ENCODE measurements around the gene OPN4. TPM values are rescaled to one million over a fixed set of nuclear protein-coding genes. Genes with fewer than 3 reads are reported as not detected.

Gene OPN4, protein sequence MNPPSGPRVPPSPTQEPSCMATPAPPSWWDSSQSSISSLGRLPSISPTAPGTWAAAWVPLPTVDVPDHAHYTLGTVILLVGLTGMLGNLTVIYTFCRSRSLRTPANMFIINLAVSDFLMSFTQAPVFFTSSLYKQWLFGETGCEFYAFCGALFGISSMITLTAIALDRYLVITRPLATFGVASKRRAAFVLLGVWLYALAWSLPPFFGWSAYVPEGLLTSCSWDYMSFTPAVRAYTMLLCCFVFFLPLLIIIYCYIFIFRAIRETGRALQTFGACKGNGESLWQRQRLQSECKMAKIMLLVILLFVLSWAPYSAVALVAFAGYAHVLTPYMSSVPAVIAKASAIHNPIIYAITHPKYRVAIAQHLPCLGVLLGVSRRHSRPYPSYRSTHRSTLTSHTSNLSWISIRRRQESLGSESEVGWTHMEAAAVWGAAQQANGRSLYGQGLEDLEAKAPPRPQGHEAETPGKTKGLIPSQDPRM
- total RNA-seq (2022) (not detected in 2 replicates), Bru-seq, nascent RNA (not detected), BruChase-seq, experiment 1, labeled RNA remaining after a 6-hour chase (not detected), BruChase-seq, experiment 2, labeled RNA remaining after a 2-hour chase (not detected)
- long read RNA-seq, result 0 reads

DNA sequence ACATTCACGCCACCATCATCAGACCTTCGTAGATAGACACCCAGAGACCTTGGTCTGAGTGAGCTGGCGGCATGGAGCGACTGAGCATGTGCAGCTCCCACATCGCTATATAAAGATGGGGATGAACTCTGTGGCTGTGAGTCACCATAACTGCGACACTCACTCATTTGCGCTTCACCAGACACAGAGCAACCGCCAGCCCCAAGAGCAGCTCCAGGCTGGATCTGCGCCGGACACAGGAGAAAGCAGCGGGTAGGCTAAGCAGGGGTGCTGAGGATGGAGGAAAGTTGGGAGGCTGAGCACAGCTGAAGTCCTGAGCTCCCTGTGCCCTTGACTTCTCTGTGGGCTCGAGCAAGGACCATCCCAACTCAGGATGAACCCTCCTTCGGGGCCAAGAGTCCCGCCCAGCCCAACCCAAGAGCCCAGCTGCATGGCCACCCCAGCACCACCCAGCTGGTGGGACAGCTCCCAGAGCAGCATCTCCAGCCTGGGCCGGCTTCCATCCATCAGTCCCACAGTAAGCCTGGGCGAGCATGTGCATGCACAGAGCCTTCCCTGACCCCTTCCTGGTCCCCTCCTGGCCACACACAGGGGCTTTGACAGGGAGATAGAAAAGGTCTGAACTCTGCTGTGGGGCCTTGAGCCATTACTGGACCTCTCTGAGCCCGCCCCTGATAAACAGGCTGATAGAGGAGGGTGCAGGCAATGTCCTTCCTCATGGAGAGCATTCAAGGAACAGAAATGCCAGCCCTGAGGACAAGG is at the start of gene OPN4:
OPN4 (plus strand) TSS at position 137 of the 762 bp plus-strand sequence; CDS start at position 374, 237 bp downstream.
- Mint-ChIP-seq H3K4me3 (ENCODE audit: unreplicated experiment) (no peak within 1 kb of the TSS), H3K36me3 (ENCODE audit: insufficient read depth, unreplicated experiment) (no peaks in the 10 kb centered on the region), H3K9me3 (ENCODE audit: unreplicated experiment) (no peaks in the 10 kb centered on the region), H3K27ac (ENCODE audit: low read depth, unreplicated experiment) (no peak within 1 kb of the TSS), H3K4me1 (ENCODE audit: insufficient read depth, unreplicated experiment) (peaks cover 5% of the 10 kb centered on the region), H3K27me3 (ENCODE audit: insufficient read depth, unreplicated experiment) (peaks cover 10% of the 10 kb centered on the region)
- TF ChIP-seq, protein P1, sequence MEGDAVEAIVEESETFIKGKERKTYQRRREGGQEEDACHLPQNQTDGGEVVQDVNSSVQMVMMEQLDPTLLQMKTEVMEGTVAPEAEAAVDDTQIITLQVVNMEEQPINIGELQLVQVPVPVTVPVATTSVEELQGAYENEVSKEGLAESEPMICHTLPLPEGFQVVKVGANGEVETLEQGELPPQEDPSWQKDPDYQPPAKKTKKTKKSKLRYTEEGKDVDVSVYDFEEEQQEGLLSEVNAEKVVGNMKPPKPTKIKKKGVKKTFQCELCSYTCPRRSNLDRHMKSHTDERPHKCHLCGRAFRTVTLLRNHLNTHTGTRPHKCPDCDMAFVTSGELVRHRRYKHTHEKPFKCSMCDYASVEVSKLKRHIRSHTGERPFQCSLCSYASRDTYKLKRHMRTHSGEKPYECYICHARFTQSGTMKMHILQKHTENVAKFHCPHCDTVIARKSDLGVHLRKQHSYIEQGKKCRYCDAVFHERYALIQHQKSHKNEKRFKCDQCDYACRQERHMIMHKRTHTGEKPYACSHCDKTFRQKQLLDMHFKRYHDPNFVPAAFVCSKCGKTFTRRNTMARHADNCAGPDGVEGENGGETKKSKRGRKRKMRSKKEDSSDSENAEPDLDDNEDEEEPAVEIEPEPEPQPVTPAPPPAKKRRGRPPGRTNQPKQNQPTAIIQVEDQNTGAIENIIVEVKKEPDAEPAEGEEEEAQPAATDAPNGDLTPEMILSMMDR (IDR thresholded peaks at IDR 0.05; ENCODE audit: unreplicated experiment), result no peak
- ChIA-PET CTCF (interaction anchor here (0.5 to 0.6 kb wide), 2 partner anchors 237 to 306 kb away, joined by 3 read pairs; no protein-coding TSS in a partner anchor), POLR2A (no interaction called here)
- no TSS peak for BruUV-seq (replicated peaks)
- intact Hi-C loops (cut with micrococcal nuclease), result no loop called here
- peak; percentile 14 for DNase-seq (ENCODE audit: unreplicated experiment)

DNA sequence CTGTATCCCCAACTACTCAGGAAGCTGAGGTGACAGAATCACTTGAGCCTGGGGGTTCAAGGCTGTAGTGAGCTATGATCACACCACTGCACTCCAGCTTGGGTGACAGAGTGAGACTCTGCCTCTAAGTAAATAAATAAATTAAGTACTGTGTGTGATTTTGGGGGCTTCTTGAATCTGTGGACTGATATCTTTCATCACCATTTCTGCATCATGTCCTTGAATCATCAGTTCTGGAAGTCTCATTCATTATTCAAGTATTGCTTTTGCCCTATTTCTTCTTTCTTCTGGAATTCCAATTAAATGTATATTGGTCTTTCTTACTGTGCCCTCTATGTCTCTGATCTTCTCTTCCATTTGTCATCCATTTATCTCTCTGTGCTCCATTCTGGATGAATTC is 46.7 kb upstream of the OPN4 start:
- Mint-ChIP-seq H3K4me3 (ENCODE audit: unreplicated experiment) (no peak overlapping the region), H3K27ac (ENCODE audit: low read depth, unreplicated experiment) (no peak overlapping the region), H3K9me3 (ENCODE audit: unreplicated experiment) (peaks cover 8% of the 10 kb centered on the region), H3K27me3 (ENCODE audit: insufficient read depth, unreplicated experiment) (no peaks in the 10 kb centered on the region), H3K36me3 (ENCODE audit: insufficient read depth, unreplicated experiment) (no peaks in the 10 kb centered on the region), H3K4me1 (ENCODE audit: insufficient read depth, unreplicated experiment) (no peaks in the 10 kb centered on the region)
- TF ChIP-seq, protein P1 (IDR thresholded peaks at IDR 0.05; ENCODE audit: unreplicated experiment), result no peak
- POLR2A ChIA-PET, result no interaction called here
- CTCF ChIA-PET, result no interaction called here
- intact Hi-C loops (cut with micrococcal nuclease), result no loop called here
- BruUV-seq (replicated peaks), result no TSS peak
- DNase-seq (ENCODE audit: unreplicated experiment), result no peak

DNA sequence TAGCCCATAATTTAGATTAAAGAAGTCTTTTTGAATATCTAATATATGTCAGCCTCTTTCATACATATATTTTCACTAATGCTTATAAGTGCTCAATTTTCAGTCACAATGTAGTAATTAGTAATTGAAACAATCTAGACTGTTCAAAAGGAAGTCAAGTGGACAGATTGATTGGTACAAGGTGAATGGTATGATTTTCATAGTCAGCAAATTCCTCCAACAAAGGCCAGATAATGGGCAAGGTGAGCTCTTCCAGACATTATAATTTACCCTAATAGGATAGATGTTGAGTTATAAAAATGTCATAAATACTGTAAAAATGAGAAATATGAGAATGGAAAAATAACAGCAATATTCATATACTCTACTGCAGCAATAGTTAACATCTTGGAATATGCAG is 44.4 kb upstream of the OPN4 start:
- TF ChIP-seq, protein P1 (IDR thresholded peaks at IDR 0.05; ENCODE audit: unreplicated experiment), result no peak
- Mint-ChIP-seq H3K27ac (ENCODE audit: low read depth, unreplicated experiment) (no peak overlapping the region), H3K27me3 (ENCODE audit: insufficient read depth, unreplicated experiment) (no peaks in the 10 kb centered on the region), H3K4me3 (ENCODE audit: unreplicated experiment) (no peak overlapping the region), H3K9me3 (ENCODE audit: unreplicated experiment) (peaks cover 8% of the 10 kb centered on the region), H3K36me3 (ENCODE audit: insufficient read depth, unreplicated experiment) (no peaks in the 10 kb centered on the region), H3K4me1 (ENCODE audit: insufficient read depth, unreplicated experiment) (peaks cover 8% of the 10 kb centered on the region)
- CTCF ChIA-PET, result interaction anchor here (1.2 kb wide), 1 partner anchor 330 kb away, joined by 5 read pairs; no protein-coding TSS in a partner anchor
- no TSS peak for BruUV-seq (replicated peaks)
- POLR2A ChIA-PET, result no interaction called here
- no peak for DNase-seq (ENCODE audit: unreplicated experiment)
- intact Hi-C loops (cut with micrococcal nuclease), result no loop called here

DNA sequence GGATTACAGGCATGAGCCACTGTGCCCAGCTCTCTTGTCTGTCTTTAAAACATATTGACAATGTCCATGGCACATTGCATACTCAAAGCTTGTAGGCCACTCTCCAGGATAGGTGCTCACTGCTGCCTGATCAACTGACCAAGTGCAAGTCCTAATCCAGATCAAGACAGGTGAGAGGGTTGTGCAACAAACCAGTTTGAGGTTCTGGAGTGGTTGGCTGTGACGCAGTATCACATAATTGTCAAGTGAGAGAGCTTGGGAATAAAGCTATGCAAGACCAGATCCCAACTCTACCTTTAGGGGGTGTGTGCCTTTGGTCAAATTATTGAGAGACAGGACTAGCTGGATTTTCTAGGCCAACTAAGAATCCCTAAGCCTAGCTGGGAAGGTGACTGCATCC is 43.0 kb upstream of the OPN4 start:
- ChIA-PET CTCF (interaction anchor here (0.6 to 1.2 kb wide), 6 partner anchors 9 to 329 kb away, joined by 3 to 5 read pairs (median 3); no protein-coding TSS in a partner anchor), POLR2A (no interaction called here)
- intact Hi-C loops (cut with micrococcal nuclease), result no loop called here
- H3K27ac Mint-ChIP-seq (ENCODE audit: low read depth, unreplicated experiment), result no peak overlapping the region
- TF ChIP-seq, protein P1 (IDR thresholded peaks at IDR 0.05; ENCODE audit: unreplicated experiment), result no peak
- BruUV-seq (replicated peaks), result no TSS peak
- no peak overlapping the region for H3K4me3 Mint-ChIP-seq (ENCODE audit: unreplicated experiment)
- DNase-seq (ENCODE audit: unreplicated experiment), result no peak
- H3K9me3 Mint-ChIP-seq (ENCODE audit: unreplicated experiment), result peaks cover 8% of the 10 kb centered on the region
- no peaks in the 10 kb centered on the region for H3K27me3 Mint-ChIP-seq (ENCODE audit: insufficient read depth, unreplicated experiment)
- no peaks in the 10 kb centered on the region for H3K36me3 Mint-ChIP-seq (ENCODE audit: insufficient read depth, unreplicated experiment)
- H3K4me1 Mint-ChIP-seq (ENCODE audit: insufficient read depth, unreplicated experiment), result peaks cover 8% of the 10 kb centered on the region
